HCT116 (cell line): Measurements from ENCODE around the gene LYST.

Experiments used
- FOSL1 ChIP-seq: IDR thresholded peaks from 2 replicates; pipeline ENCODE4 v1.6.1; 2012; ENCODE audit warnings: low read depth
- POLR2A ChIP-seq: IDR thresholded peaks from 2 replicates; pipeline ENCODE4 v1.7.0; 2011; ENCODE audit warnings: borderline replicate concordance; ENCODE audit not compliant: insufficient read depth, insufficient read length; ENCODE audit errors: extremely low read depth
- POLR2AphosphoS5 ChIP-seq: IDR thresholded peaks from 2 replicates; pipeline ENCODE4 v1.6.1; 2011; ENCODE audit warnings: mild to moderate bottlenecking, low read depth, low read length, moderate library complexity
- SRF ChIP-seq: IDR thresholded peaks from 2 replicates; pipeline ENCODE4 v1.6.1; 2012; ENCODE audit warnings: low read depth
- TF ChIP-seq, protein P1 (sequence below): IDR thresholded peaks from 2 replicates; pipeline ENCODE4 v1.6.1; 2012
- TF ChIP-seq, protein P2 (sequence below), 3 experiments: fragments of 200-600 bp in 1 of 3; sonication (generic) in 1 of 3; IDR thresholded peaks in 2 of 3; conservative IDR thresholded peaks in 1 of 3; 2 replicates each; pipeline ENCODE4 v1.5.1; 2012 to 2017; ENCODE audit warnings: low read depth in 2 of 3, low read length in 2 of 3, antibody characterized with exemption in 1 of 3, borderline replicate concordance in 1 of 3, control low read depth in 1 of 3, mild to moderate bottlenecking in 1 of 3, mixed read lengths in 1 of 3, mixed run types in 1 of 3, moderate library complexity in 1 of 3; ENCODE audit not compliant: insufficient read depth in 1 of 3
- TF ChIP-seq, protein P3 (sequence below): IDR thresholded peaks from 2 replicates; pipeline ENCODE4 v1.6.1; 2012; ENCODE audit warnings: low read depth

DNA sequence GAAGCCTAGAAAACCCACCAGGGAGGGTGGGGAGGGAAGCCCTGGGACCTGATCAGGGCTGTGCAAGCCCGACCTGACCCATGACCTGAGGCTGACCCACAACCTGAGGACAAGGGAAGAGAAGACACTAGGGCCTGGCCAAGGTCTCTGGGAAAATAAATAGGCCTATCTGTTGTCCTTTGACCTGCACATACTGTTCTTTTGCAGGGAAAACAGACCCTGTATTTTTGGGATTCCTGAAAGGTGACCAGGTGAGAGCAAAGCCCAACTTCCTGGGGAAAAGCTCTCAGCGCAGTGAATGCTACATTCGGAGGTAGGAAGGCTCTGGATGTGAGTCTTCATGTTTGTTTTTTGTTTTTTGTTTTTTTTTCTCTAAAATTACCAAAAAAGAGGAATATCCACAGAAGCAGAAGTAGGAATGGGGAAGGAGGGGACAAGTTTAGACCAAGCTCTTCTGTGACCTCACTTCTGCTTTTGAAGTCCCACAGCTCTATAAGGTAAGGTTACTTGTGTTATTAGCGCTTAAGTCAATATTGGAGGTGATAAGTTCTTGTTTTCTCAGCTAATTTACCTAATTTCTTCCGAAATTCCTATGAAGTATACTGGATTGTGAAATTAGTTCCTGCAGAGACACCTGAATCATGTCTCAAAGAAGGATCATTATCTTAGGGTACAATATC is 26.2 kb upstream of the LYST start:
- no peak for TF ChIP-seq SRF
- TF ChIP-seq, protein P1, sequence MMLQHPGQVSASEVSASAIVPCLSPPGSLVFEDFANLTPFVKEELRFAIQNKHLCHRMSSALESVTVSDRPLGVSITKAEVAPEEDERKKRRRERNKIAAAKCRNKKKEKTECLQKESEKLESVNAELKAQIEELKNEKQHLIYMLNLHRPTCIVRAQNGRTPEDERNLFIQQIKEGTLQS = no peak
- TF ChIP-seq, protein P2, sequence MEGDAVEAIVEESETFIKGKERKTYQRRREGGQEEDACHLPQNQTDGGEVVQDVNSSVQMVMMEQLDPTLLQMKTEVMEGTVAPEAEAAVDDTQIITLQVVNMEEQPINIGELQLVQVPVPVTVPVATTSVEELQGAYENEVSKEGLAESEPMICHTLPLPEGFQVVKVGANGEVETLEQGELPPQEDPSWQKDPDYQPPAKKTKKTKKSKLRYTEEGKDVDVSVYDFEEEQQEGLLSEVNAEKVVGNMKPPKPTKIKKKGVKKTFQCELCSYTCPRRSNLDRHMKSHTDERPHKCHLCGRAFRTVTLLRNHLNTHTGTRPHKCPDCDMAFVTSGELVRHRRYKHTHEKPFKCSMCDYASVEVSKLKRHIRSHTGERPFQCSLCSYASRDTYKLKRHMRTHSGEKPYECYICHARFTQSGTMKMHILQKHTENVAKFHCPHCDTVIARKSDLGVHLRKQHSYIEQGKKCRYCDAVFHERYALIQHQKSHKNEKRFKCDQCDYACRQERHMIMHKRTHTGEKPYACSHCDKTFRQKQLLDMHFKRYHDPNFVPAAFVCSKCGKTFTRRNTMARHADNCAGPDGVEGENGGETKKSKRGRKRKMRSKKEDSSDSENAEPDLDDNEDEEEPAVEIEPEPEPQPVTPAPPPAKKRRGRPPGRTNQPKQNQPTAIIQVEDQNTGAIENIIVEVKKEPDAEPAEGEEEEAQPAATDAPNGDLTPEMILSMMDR (IDR thresholded peaks at IDR 0.05 in 2 of 3, conservative IDR thresholded peaks at IDR 0.05 in 1 of 3; ENCODE audit: borderline replicate concordance in 1 of 3, insufficient read depth in 1 of 3, low read depth in 2 of 3, low read length in 2 of 3) = no peak
- no peak for TF ChIP-seq POLR2A
- TF ChIP-seq POLR2AphosphoS5 = no peak
- no peak for TF ChIP-seq FOSL1
- TF ChIP-seq, protein P3, sequence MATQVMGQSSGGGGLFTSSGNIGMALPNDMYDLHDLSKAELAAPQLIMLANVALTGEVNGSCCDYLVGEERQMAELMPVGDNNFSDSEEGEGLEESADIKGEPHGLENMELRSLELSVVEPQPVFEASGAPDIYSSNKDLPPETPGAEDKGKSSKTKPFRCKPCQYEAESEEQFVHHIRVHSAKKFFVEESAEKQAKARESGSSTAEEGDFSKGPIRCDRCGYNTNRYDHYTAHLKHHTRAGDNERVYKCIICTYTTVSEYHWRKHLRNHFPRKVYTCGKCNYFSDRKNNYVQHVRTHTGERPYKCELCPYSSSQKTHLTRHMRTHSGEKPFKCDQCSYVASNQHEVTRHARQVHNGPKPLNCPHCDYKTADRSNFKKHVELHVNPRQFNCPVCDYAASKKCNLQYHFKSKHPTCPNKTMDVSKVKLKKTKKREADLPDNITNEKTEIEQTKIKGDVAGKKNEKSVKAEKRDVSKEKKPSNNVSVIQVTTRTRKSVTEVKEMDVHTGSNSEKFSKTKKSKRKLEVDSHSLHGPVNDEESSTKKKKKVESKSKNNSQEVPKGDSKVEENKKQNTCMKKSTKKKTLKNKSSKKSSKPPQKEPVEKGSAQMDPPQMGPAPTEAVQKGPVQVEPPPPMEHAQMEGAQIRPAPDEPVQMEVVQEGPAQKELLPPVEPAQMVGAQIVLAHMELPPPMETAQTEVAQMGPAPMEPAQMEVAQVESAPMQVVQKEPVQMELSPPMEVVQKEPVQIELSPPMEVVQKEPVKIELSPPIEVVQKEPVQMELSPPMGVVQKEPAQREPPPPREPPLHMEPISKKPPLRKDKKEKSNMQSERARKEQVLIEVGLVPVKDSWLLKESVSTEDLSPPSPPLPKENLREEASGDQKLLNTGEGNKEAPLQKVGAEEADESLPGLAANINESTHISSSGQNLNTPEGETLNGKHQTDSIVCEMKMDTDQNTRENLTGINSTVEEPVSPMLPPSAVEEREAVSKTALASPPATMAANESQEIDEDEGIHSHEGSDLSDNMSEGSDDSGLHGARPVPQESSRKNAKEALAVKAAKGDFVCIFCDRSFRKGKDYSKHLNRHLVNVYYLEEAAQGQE = no peak
